ENCODE data around the gene HABP4. TPM values are rescaled to one million over a fixed set of nuclear protein-coding genes. Genes with fewer than 3 reads are reported as not detected.

The HABP4 gene
- total and polyA plus RNA-seq, 11 donors, result 17.8 to 35.7 (median 25.9) TPM

- Histone ChIP-seq H3K36me3 (peaks cover 0 to 33% (median 9%) of the 10 kb centered on the region in 9 donors), H3K27me3 (no peaks in the 10 kb centered on the region), H3K4me1 (peaks cover 0 to 48% (median 19%) of the 10 kb centered on the region in 12 donors), H3K27ac (no peak overlapping the region), H3K9me3 (no peaks in the 10 kb centered on the region), H3K4me3 (no peak overlapping the region)
- intact Hi-C loops (cut with DNase I), result loop anchor here in 1 of 10 donors (10.0 kb wide), 1 partner anchor 53 kb away; no protein-coding TSS in a partner anchor
- DNase-seq (no peak), ATAC-seq (no peak)
- 96 to 98% (median 97%) methylated on average over 3 of the region's 3 CpGs for WGBS, 4 donors
- TF ChIP-seq CTCF (IDR thresholded peaks at IDR 0.05) (no peak), POLR2A (IDR thresholded peaks at IDR 0.05) (no peak)
Observed at GRCh38 chr9:96512240-96512639, 62.3 kb downstream of the HABP4 start.

GRCh38 chr9:96513622-96514021, 63.7 kb downstream of the HABP4 start:
- intact Hi-C loops (cut with DNase I), result loop anchor here in 1 of 10 donors (10.0 kb wide), 1 partner anchor 51 kb away; no protein-coding TSS in a partner anchor
- Histone ChIP-seq H3K9me3 (no peaks in the 10 kb centered on the region), H3K27ac (peak overlapping the region in 6 of 12 donors; percentile 20 to 67 (median 50)), H3K36me3 (peaks cover 0 to 42% (median 9%) of the 10 kb centered on the region in 9 donors), H3K4me1 (peaks cover 0 to 37% (median 14%) of the 10 kb centered on the region in 12 donors), H3K27me3 (no peaks in the 10 kb centered on the region), H3K4me3 (no peak overlapping the region)
- DNase-seq, result no peak
- no peak for TF ChIP-seq POLR2A (IDR thresholded peaks at IDR 0.05)
- TF ChIP-seq CTCF (IDR thresholded peaks at IDR 0.05), result no peak
- ATAC-seq, result peak in 1 of 4 donors; percentile 13
- 88 to 97% (median 90%) methylated on average over 5 of the region's 5 CpGs for WGBS, 4 donors

DNA sequence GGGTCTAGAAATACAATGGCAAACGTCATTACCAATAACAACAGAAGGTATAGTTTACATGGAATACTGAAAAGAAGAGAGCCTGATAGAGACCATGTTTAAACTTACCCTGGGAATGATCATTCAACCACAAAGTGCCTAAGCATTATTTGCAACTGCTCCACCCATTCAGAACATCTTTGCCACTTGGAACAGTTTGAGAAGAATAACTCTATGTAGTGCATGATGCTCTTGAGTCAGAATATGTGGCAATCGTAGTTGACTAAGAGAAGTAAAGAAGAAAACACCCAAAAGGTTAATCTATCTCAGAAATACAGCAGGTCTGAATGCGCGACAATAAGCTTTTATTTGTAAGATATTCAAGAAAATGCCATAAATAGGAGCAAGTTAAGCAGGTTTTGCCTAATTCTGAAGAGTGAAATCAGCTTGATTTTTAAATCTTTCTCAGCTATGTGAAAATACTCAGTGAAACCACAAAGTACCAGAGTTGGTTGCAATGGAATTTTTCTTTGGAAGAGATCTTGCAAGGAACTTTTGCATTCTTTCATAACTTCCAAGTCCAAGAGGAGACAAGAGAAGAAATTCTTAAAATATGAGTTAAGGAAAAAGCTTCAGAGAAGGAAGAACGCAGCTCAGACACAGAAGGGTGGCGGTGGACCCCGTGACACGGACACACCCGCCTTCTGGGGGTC, 64.3 kb downstream of the HABP4 start:
- no peaks in the 10 kb centered on the region for H3K9me3 ChIP-seq
- peak in 2 of 4 donors; percentile 59 to 63 for ATAC-seq
- TF ChIP-seq POLR2A (IDR thresholded peaks at IDR 0.05) (no peak), CTCF (IDR thresholded peaks at IDR 0.05) (no peak)
- WGBS, 4 donors, result 78 to 85% (median 81%) methylated on average over 9 of the region's 9 CpGs
- peak overlapping the region in 9 of 12 donors; percentile 17 to 67 (median 46) for H3K27ac ChIP-seq
- DNase-seq, result no peak
- H3K4me1 ChIP-seq, result peaks cover 0 to 31% (median 11%) of the 10 kb centered on the region in 12 donors
- peak overlapping the region in 3 of 12 donors; percentile 2 to 13 (median 5) for H3K4me3 ChIP-seq
- H3K36me3 ChIP-seq, result peaks cover 0 to 43% (median 9%) of the 10 kb centered on the region in 9 donors
- H3K27me3 ChIP-seq, result no peaks in the 10 kb centered on the region
- intact Hi-C loops (cut with DNase I), result loop anchor here in 1 of 10 donors (10.0 kb wide), 1 partner anchor 51 kb away; no protein-coding TSS in a partner anchor

GRCh38 chr9:96514800-96515158, 64.8 kb downstream of the HABP4 start:
- Histone ChIP-seq H3K4me3 (peak overlapping the region in 3 of 12 donors; percentile 2 to 13 (median 5)), H3K27me3 (no peaks in the 10 kb centered on the region), H3K36me3 (peaks cover 0 to 43% (median 9%) of the 10 kb centered on the region in 9 donors), H3K27ac (peak overlapping the region in 10 of 12 donors; percentile 17 to 67 (median 42)), H3K4me1 (peaks cover 0 to 26% (median 9%) of the 10 kb centered on the region in 12 donors), H3K9me3 (no peaks in the 10 kb centered on the region)
- ATAC-seq (peak in 1 of 4 donors; percentile 52), DNase-seq (no peak)
- intact Hi-C loops (cut with DNase I), result loop anchor here in 1 of 10 donors (10.0 kb wide), 1 partner anchor 50 kb away; no protein-coding TSS in a partner anchor
- WGBS, 4 donors, result 59 to 71% (median 70%) methylated on average over 3 of the region's 3 CpGs
- no peak for TF ChIP-seq CTCF (IDR thresholded peaks at IDR 0.05)
- TF ChIP-seq POLR2A (IDR thresholded peaks at IDR 0.05), result no peak

All from heart left ventricle (tissue), 16 donors.